Stimulated activated CD8-positive, alpha-beta memory T cell treated with anti-CD3 and anti-CD28 coated beads, Interleukin-15, amount 100 ng/mL, for 1 hour (primary cell): ENCODE results near the gene ZFYVE28.

Experiments
- DNase-seq: peaks from one replicate; pipeline ENCODE4 v3.0.0-alpha.2; 2020; ENCODE audit warnings: low read depth

ZFYVE28 gene

GRCh38 chr4:2411786-2412510 lies 6.5 kb downstream of the ZFYVE28 start:
- no peak for DNase-seq

- DNase-seq = no peak
These were observed 9.1 kb downstream of the ZFYVE28 start for GRCh38 chr4:2409381-2409783.

- no peak for DNase-seq
These were observed 9.5 kb downstream of the ZFYVE28 start for GRCh38 chr4:2408976-2409375.

GRCh38 chr4:2408401-2408958 lies 10.0 kb downstream of the ZFYVE28 start:
- no peak for DNase-seq

- DNase-seq = no peak
These were observed 10.5 kb downstream of the ZFYVE28 start for GRCh38 chr4:2407991-2408342.

GRCh38 chr4:2406920-2407319 lies 11.5 kb downstream of the ZFYVE28 start:
- no peak for DNase-seq

GRCh38 chr4:2406406-2406805 lies 12.0 kb downstream of the ZFYVE28 start:
- no peak for DNase-seq

- no peak for DNase-seq
These were observed 15.5 kb downstream of the ZFYVE28 start for GRCh38 chr4:2402941-2403340.

GRCh38 chr4:2402048-2402842 lies 16.2 kb downstream of the ZFYVE28 start:
- DNase-seq = no peak

GRCh38 chr4:2401610-2401983 lies 16.8 kb downstream of the ZFYVE28 start:
- no peak for DNase-seq

- no peak for DNase-seq
These were observed 17.4 kb downstream of the ZFYVE28 start for GRCh38 chr4:2400841-2401609.

- no peak for DNase-seq
These were observed 18.7 kb downstream of the ZFYVE28 start for GRCh38 chr4:2399631-2400190.

- DNase-seq = no peak
These were observed 19.2 kb downstream of the ZFYVE28 start for GRCh38 chr4:2399216-2399615.

GRCh38 chr4:2397596-2398379 lies 20.7 kb downstream of the ZFYVE28 start:
- DNase-seq = no peak

GRCh38 chr4:2396781-2397368 lies 21.6 kb downstream of the ZFYVE28 start:
- no peak for DNase-seq

- DNase-seq = no peak
These were observed 22.9 kb downstream of the ZFYVE28 start for GRCh38 chr4:2395584-2395983.

GRCh38 chr4:2395038-2395437 lies 23.4 kb downstream of the ZFYVE28 start:
- DNase-seq = no peak

GRCh38 chr4:2394528-2394927 lies 23.9 kb downstream of the ZFYVE28 start:
- DNase-seq = no peak

- DNase-seq = no peak
These were observed 24.8 kb downstream of the ZFYVE28 start for GRCh38 chr4:2393353-2394270.
